NCI-H82 (cell line): ENCODE measurements around the gene FOXA1.

ENCODE experiments used
- DNase-seq: peaks from one replicate; lab custom pipeline; 2025; lab: John Stamatoyannopoulos, UW

Gene FOXA1

GRCh38 chr14:37589715-37590427, 5.2 kb downstream of the FOXA1 start:
- DNase-seq, result no peak

GRCh38 chr14:37588956-37589714, 5.9 kb downstream of the FOXA1 start:
- DNase-seq, result peak; percentile 37

GRCh38 chr14:37588667-37588955, 6.4 kb downstream of the FOXA1 start:
- DNase-seq, result no peak

GRCh38 chr14:37587881-37588666, 7.0 kb downstream of the FOXA1 start:
- peak; percentile 61 for DNase-seq

GRCh38 chr14:37587131-37587803, 7.8 kb downstream of the FOXA1 start:
- peak; percentile 17 for DNase-seq

GRCh38 chr14:37586797-37587130, 8.3 kb downstream of the FOXA1 start:
- no peak for DNase-seq

- no peak for DNase-seq
Measured at GRCh38 chr14:37585971-37586796, 8.9 kb downstream of the FOXA1 start.

- DNase-seq, result no peak
Measured at GRCh38 chr14:37585101-37585511, 9.9 kb downstream of the FOXA1 start.

- DNase-seq, result no peak
Measured at GRCh38 chr14:37584211-37585100, 10.6 kb downstream of the FOXA1 start.

- DNase-seq, result peak; percentile 50
Measured at GRCh38 chr14:37583358-37584210, 11.5 kb downstream of the FOXA1 start.

- DNase-seq, result no peak
Measured at GRCh38 chr14:37580146-37580545, 14.9 kb downstream of the FOXA1 start.

GRCh38 chr14:37579274-37579673, 15.8 kb downstream of the FOXA1 start:
- DNase-seq, result peak; percentile 27

GRCh38 chr14:37573356-37573755, 21.7 kb downstream of the FOXA1 start:
- no peak for DNase-seq

GRCh38 chr14:37571391-37571790, 23.7 kb downstream of the FOXA1 start:
- DNase-seq, result no peak

GRCh38 chr14:37569729-37570128, 25.3 kb downstream of the FOXA1 start:
- DNase-seq, result no peak

- no peak for DNase-seq
Measured at GRCh38 chr14:37566811-37567371, 28.2 kb downstream of the FOXA1 start.

GRCh38 chr14:37565550-37565949, 29.5 kb downstream of the FOXA1 start:
- peak; percentile 25 for DNase-seq

- no peak for DNase-seq
Measured at GRCh38 chr14:37563189-37563588, 31.9 kb downstream of the FOXA1 start.

- DNase-seq, result no peak
Measured at GRCh38 chr14:37559386-37559785, 35.7 kb downstream of the FOXA1 start.
